SK-N-MC (cell line): Measurements from ENCODE around the gene POLQ.

Experiments
- EZH2 ChIP-seq: fragments of 200-600 bp; sonication (generic); IDR thresholded peaks from one replicate; pipeline ENCODE4 v1.6.1; 2017; ENCODE audit warnings: antibody characterized with exemption
- FOXP2 ChIP-seq: optimal IDR thresholded peaks from 2 replicates; pipeline ENCODE3; 2011; ENCODE audit warnings: mild to moderate bottlenecking, moderate library complexity; ENCODE audit not compliant: insufficient read depth; ENCODE audit errors: extremely low read length, control extremely low read depth
- POLR2AphosphoS5 ChIP-seq: IDR thresholded peaks from 2 replicates; pipeline ENCODE4 v1.6.1; 2012; ENCODE audit warnings: mild to moderate bottlenecking, low read depth, low read length, borderline replicate concordance

DNA sequence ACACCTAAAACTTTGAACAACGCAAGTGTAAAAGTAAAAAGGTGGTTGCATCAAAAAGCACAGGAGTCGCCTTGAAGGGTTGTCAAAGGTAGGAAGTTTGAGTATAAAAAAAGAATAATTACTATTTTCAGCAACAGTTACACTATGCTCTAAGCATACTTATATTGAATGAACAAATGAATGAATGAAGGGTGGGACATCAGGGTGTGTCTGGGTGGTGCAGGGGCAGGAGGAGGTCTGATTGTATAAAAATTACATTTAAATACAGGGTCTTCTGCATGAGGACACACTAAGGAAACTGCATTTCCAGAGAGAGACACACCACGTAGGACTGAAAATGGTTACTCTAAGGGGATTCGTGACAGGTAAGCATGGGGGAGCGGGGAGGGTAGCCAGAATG lies 21.9 kb upstream of the POLQ start, which contains the start of gene ARGFX:
- TF ChIP-seq EZH2: no peak
- no peak for TF ChIP-seq POLR2AphosphoS5
- TF ChIP-seq FOXP2: no peak
